MCF 10A (cell line): ENCODE measurements around the gene HS3ST5. TPM values are rescaled to one million over a fixed set of nuclear protein-coding genes. Genes with fewer than 3 reads are reported as not detected.

Source experiments
- BruUV-seq: library from RNA; stranded (reverse); fragments of 400-500 nt; replicated peaks from 2 replicates; lab custom pipeline; 2021; lab: Mats Ljungman, UMichigan
- CTCF ChIA-PET: fragments of 300-600 bp; sonication (Branson Sonifier 250); formaldehyde crosslinking; extraction: SDS; loops from one replicate; lab custom pipeline; 2021; ENCODE audit warnings: antibody characterized with exemption, inconsistent platforms; lab: Yijun Ruan, JAX
- POLR2A ChIA-PET: fragments of 300-600, 350-650 bp; sonication (Branson Sonifier 250); formaldehyde crosslinking; extraction: SDS; loops from one replicate; lab custom pipeline; 2020; ENCODE audit warnings: antibody characterized with exemption, inconsistent platforms; lab: Yijun Ruan, JAX
- DNase-seq: peaks from one replicate; pipeline ENCODE4 v3.0.0-alpha.2; 2018; ENCODE audit not compliant: unreplicated experiment
- H3K27ac Mint-ChIP-seq: one replicate; pipeline ENCODE4 v1.8.0; 2022; ENCODE audit warnings: mild to moderate bottlenecking, low read depth, mixed read lengths; ENCODE audit not compliant: unreplicated experiment
- H3K27me3 Mint-ChIP-seq: one replicate; pipeline ENCODE4 v1.8.0; 2022; ENCODE audit warnings: mixed read lengths; ENCODE audit not compliant: insufficient read depth, unreplicated experiment
- H3K36me3 Mint-ChIP-seq: one replicate; pipeline ENCODE4 v1.8.0; 2022; ENCODE audit warnings: mild to moderate bottlenecking, moderate library complexity, mixed read lengths; ENCODE audit not compliant: insufficient read depth, unreplicated experiment
- H3K4me1 Mint-ChIP-seq: one replicate; pipeline ENCODE4 v1.8.0; 2022; ENCODE audit warnings: mixed read lengths; ENCODE audit not compliant: insufficient read depth, unreplicated experiment
- H3K4me3 Mint-ChIP-seq: one replicate; pipeline ENCODE4 v1.8.0; 2022; ENCODE audit warnings: mild to moderate bottlenecking, moderate library complexity, mixed read lengths; ENCODE audit not compliant: unreplicated experiment
- H3K9me3 Mint-ChIP-seq: one replicate; pipeline ENCODE4 v1.8.0; 2022; ENCODE audit warnings: mixed read lengths; ENCODE audit not compliant: unreplicated experiment
- intact Hi-C: fragments of 100-400 bp; cut with micrococcal nuclease; formaldehyde crosslinking; loops from 2 replicates; pipeline ENCODE4 v1.14.1; 2022
- total RNA-seq: library from RNA; stranded (reverse); gene quantifications from 2 replicates; pipeline ENCODE4 v1.2.3, GENCODE V29; 2022
- TF ChIP-seq, protein P1 (sequence below): fragments of 200-600 bp; IDR thresholded peaks from one replicate; pipeline ENCODE4 v1.8.0; 2022; ENCODE audit warnings: antibody characterized with exemption, mild to moderate bottlenecking; ENCODE audit not compliant: unreplicated experiment

Gene HS3ST5
- total RNA-seq, 1 experiment from 2014 or later: not detected

DNA sequence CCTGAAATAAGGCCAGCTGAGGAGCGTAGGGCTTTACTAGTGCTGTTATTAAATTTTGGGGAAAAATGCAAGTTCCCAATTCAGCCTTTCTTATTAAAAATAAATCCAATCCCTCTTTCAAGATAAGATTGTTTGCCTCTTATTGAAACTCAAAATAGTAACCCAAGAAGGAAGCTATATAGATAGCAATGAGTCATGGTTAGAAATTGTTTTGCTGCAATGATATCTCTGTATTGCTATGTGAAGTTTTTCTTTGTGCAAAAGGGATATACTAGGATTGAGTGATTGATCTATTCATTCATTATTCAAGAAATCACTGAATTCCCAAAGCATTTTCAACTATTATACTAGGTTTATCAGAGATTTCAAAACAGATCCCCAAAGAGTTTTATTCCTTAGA is 278.9 kb downstream of the HS3ST5 start:
- ChIA-PET POLR2A (no interaction called here), CTCF (interaction anchor here (0.5 kb wide), 1 partner anchor 392 kb away, joined by 3 read pairs; no protein-coding TSS in a partner anchor)
- no peak for DNase-seq
- Mint-ChIP-seq H3K4me3 (no peak overlapping the region), H3K36me3 (peaks cover 5% of the 10 kb centered on the region), H3K27me3 (peaks cover 16% of the 10 kb centered on the region), H3K9me3 (no peaks in the 10 kb centered on the region), H3K4me1 (no peaks in the 10 kb centered on the region), H3K27ac (no peak overlapping the region)
- intact Hi-C loops: no loop called here
- no TSS peak for BruUV-seq
- TF ChIP-seq, protein P1, sequence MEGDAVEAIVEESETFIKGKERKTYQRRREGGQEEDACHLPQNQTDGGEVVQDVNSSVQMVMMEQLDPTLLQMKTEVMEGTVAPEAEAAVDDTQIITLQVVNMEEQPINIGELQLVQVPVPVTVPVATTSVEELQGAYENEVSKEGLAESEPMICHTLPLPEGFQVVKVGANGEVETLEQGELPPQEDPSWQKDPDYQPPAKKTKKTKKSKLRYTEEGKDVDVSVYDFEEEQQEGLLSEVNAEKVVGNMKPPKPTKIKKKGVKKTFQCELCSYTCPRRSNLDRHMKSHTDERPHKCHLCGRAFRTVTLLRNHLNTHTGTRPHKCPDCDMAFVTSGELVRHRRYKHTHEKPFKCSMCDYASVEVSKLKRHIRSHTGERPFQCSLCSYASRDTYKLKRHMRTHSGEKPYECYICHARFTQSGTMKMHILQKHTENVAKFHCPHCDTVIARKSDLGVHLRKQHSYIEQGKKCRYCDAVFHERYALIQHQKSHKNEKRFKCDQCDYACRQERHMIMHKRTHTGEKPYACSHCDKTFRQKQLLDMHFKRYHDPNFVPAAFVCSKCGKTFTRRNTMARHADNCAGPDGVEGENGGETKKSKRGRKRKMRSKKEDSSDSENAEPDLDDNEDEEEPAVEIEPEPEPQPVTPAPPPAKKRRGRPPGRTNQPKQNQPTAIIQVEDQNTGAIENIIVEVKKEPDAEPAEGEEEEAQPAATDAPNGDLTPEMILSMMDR: no peak

DNA sequence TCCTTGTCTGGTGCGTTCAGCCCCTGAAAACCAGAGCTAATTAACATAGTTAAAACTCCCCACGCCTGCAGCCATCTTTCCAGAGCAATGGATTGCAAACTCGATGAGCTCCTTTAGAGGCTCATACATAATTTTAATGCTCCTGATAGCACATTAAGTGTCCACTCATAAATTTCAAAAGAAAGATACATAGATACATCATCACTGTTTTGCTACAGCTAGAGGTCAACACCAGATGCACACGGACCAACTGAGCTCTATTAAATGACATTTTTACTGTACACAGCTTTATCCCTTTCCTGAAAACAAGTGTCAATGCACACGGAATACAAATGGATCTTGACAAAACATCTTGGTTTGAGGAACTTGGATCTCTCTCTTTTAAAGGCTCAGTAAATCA is 280.6 kb downstream of the HS3ST5 start:
- H3K27me3 Mint-ChIP-seq: peaks cover 16% of the 10 kb centered on the region
- no peak for DNase-seq
- H3K4me3 Mint-ChIP-seq: no peak overlapping the region
- H3K4me1 Mint-ChIP-seq: no peaks in the 10 kb centered on the region
- H3K9me3 Mint-ChIP-seq: no peaks in the 10 kb centered on the region
- no TSS peak for BruUV-seq
- H3K27ac Mint-ChIP-seq: no peak overlapping the region
- intact Hi-C loops: no loop called here
- CTCF ChIA-PET: interaction anchor here (0.7 to 1.8 kb wide), 5 partner anchors 12 to 1071 kb away, joined by 3 to 7 read pairs (median 3); no protein-coding TSS in a partner anchor
- H3K36me3 Mint-ChIP-seq: peaks cover 5% of the 10 kb centered on the region
- POLR2A ChIA-PET: no interaction called here
- TF ChIP-seq, protein P1: no peak

DNA sequence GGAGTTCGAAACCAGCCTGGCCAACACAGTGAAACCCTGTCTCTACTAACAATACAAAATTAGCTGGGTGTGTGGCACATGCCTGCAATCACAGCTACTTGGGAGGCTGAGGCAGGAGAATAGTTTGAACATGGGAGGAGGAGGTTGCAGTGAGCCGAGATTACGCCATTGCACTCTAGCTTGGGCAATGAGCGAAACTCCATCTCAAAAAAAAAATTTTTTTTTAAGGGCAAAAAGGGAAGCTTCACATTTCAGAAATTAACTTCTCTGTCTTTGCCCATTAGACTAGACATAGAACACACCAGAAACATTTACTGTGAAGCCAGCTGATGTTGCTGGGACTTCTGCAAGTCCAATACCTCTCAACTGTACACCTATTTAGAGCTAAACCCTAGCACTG is 281.1 kb downstream of the HS3ST5 start:
- DNase-seq: no peak

DNA sequence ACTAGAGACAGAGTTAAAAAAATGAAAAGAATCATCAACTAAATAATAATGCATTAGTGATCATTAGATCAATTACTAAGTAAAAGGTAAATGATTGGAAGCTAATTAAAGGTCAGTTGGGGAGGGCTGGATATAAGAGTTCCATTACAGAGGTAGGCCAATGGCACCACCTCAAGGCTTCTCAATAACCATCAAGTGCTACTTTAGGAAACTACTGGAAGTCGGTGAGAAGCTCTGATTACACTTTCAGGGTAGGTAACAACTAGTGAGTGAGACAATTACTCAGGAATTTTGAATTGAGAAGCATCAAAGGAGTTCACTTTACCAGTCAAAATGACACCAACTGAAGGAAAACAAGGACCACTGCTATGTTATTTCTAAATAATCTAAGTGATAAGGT is 281.7 kb downstream of the HS3ST5 start:
- TF ChIP-seq, protein P1: no peak
- peaks cover 16% of the 10 kb centered on the region for H3K27me3 Mint-ChIP-seq
- no peak overlapping the region for H3K27ac Mint-ChIP-seq
- H3K36me3 Mint-ChIP-seq: peaks cover 5% of the 10 kb centered on the region
- intact Hi-C loops: no loop called here
- no peaks in the 10 kb centered on the region for H3K9me3 Mint-ChIP-seq
- POLR2A ChIA-PET: interaction anchor here (0.8 kb wide), 1 partner anchor 15 kb away, joined by 3 read pairs; no protein-coding TSS in a partner anchor
- no peaks in the 10 kb centered on the region for H3K4me1 Mint-ChIP-seq
- CTCF ChIA-PET: interaction anchor here (0.6 to 1.8 kb wide), 7 partner anchors 9 to 243 kb away, joined by 3 to 9 read pairs (median 4); no protein-coding TSS in a partner anchor
- no peak overlapping the region for H3K4me3 Mint-ChIP-seq
- no TSS peak for BruUV-seq
- no peak for DNase-seq

More for the DNA sequence above, 281.1 kb downstream of the HS3ST5 start:
- ChIA-PET POLR2A (interaction anchor here (0.8 kb wide), 1 partner anchor 15 kb away, joined by 3 read pairs; no protein-coding TSS in a partner anchor), CTCF (interaction anchor here (0.6 to 1.8 kb wide), 8 partner anchors 11 to 1072 kb away, joined by 3 to 9 read pairs (median 4); no protein-coding TSS in a partner anchor)
- peaks cover 16% of the 10 kb centered on the region for H3K27me3 Mint-ChIP-seq
- BruUV-seq: no TSS peak
- H3K4me1 Mint-ChIP-seq: no peaks in the 10 kb centered on the region
- no peaks in the 10 kb centered on the region for H3K9me3 Mint-ChIP-seq
- TF ChIP-seq, protein P1: no peak
- H3K4me3 Mint-ChIP-seq: no peak overlapping the region
- H3K27ac Mint-ChIP-seq: no peak overlapping the region
- peaks cover 5% of the 10 kb centered on the region for H3K36me3 Mint-ChIP-seq
- intact Hi-C loops: no loop called here
